Measurements from ENCODE around the gene STRA6. TPM values are rescaled to one million over a fixed set of nuclear protein-coding genes. Genes with fewer than 3 reads are reported as not detected.

Gene STRA6
- total RNA-seq, 1 donor from 2014 or later, result 4.9 TPM

- H3K27me3 Mint-ChIP-seq (ENCODE audit: low read depth), result no peaks in the 10 kb centered on the region
- H3K27ac Mint-ChIP-seq (ENCODE audit: unreplicated experiment), result no peak overlapping the region
- no peaks in the 10 kb centered on the region for H3K9me3 Mint-ChIP-seq (ENCODE audit: low read depth)
- H3K36me3 Mint-ChIP-seq (ENCODE audit: low read depth), result no peaks in the 10 kb centered on the region
- H3K4me1 Mint-ChIP-seq (ENCODE audit: low read depth), result peaks cover 33% of the 10 kb centered on the region
- TF ChIP-seq CTCF (IDR thresholded peaks at IDR 0.05), result no peak
- H3K4me3 Mint-ChIP-seq (ENCODE audit: unreplicated experiment), result no peak overlapping the region
- DNase-seq (ENCODE audit: low spot score), result no peak
These were observed 63.9 kb downstream of the STRA6 start for GRCh38 chr15:74138642-74139041.

- no peaks in the 10 kb centered on the region for H3K36me3 Mint-ChIP-seq (ENCODE audit: low read depth)
- no peak for DNase-seq (ENCODE audit: low spot score)
- TF ChIP-seq CTCF (IDR thresholded peaks at IDR 0.05), result no peak
- peaks cover 5% of the 10 kb centered on the region for H3K27me3 Mint-ChIP-seq (ENCODE audit: low read depth)
- H3K4me1 Mint-ChIP-seq (ENCODE audit: low read depth), result peaks cover 33% of the 10 kb centered on the region
- H3K4me3 Mint-ChIP-seq (ENCODE audit: unreplicated experiment), result no peak overlapping the region
- H3K27ac Mint-ChIP-seq (ENCODE audit: unreplicated experiment), result no peak overlapping the region
- H3K9me3 Mint-ChIP-seq (ENCODE audit: low read depth), result no peaks in the 10 kb centered on the region
These were observed 65.1 kb downstream of the STRA6 start for GRCh38 chr15:74137537-74137894.

- Mint-ChIP-seq H3K9me3 (ENCODE audit: low read depth) (no peaks in the 10 kb centered on the region), H3K4me1 (ENCODE audit: low read depth) (peaks cover 33% of the 10 kb centered on the region), H3K27me3 (ENCODE audit: low read depth) (peaks cover 8% of the 10 kb centered on the region), H3K36me3 (ENCODE audit: low read depth) (no peaks in the 10 kb centered on the region), H3K4me3 (ENCODE audit: unreplicated experiment) (peak overlapping the region; percentile 73), H3K27ac (ENCODE audit: unreplicated experiment) (peak overlapping the region; percentile 91)
- TF ChIP-seq CTCF (IDR thresholded peaks at IDR 0.05), result no peak
- DNase-seq (ENCODE audit: low spot score), result no peak
These were observed 65.6 kb downstream of the STRA6 start for GRCh38 chr15:74136814-74137536.

DNA sequence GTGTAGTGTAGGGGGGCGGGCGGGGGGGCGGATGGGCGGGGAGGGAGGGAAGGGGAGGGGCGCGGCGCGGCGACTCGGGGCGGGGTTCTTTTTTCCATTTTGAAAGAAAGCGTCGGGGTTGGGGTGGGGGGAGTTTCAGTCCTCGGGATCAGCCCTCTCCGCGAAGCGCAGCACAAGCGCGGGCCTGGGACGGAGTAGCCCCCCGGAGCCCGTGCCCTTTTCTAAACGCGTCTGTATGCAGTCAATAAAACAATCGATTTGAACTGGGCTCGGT lies 66.1 kb downstream of the STRA6 start:
- Mint-ChIP-seq H3K27me3 (ENCODE audit: low read depth) (peaks cover 12% of the 10 kb centered on the region), H3K36me3 (ENCODE audit: low read depth) (no peaks in the 10 kb centered on the region), H3K4me3 (ENCODE audit: unreplicated experiment) (peak overlapping the region; percentile 73), H3K9me3 (ENCODE audit: low read depth) (no peaks in the 10 kb centered on the region), H3K27ac (ENCODE audit: unreplicated experiment) (peak overlapping the region; percentile 91), H3K4me1 (ENCODE audit: low read depth) (peaks cover 28% of the 10 kb centered on the region)
- no peak for DNase-seq (ENCODE audit: low spot score)
- TF ChIP-seq CTCF (IDR thresholded peaks at IDR 0.05), result no peak

GRCh38 chr15:74135041-74135565 lies 67.5 kb downstream of the STRA6 start:
- no peak for DNase-seq (ENCODE audit: low spot score)
- H3K27me3 Mint-ChIP-seq (ENCODE audit: low read depth), result peaks cover 24% of the 10 kb centered on the region

More at GRCh38 chr15:74135041-74135565, 67.5 kb downstream of the STRA6 start:
- Mint-ChIP-seq H3K4me1 (ENCODE audit: low read depth) (peaks cover 38% of the 10 kb centered on the region), H3K27ac (ENCODE audit: unreplicated experiment) (peak overlapping the region; percentile 11), H3K4me3 (ENCODE audit: unreplicated experiment) (peak overlapping the region; percentile 73), H3K9me3 (ENCODE audit: low read depth) (no peaks in the 10 kb centered on the region), H3K36me3 (ENCODE audit: low read depth) (peaks cover 2% of the 10 kb centered on the region)
- no peak for TF ChIP-seq CTCF (IDR thresholded peaks at IDR 0.05)

Measured in chondrocyte (in vitro differentiated cells).